WERI-Rb-1 (cell line): ENCODE results near the gene SARM1.

Experiments
- DNase-seq: peaks from one replicate; pipeline ENCODE4 v3.0.0-alpha.2; 2020
- H3K27ac ChIP-seq: fragments of 250-450 bp; sonication (Bioruptor Pico); 2 replicates; pipeline ENCODE4 v1.5.1; 2020; ENCODE audit warnings: mild to moderate bottlenecking, moderate library complexity
- H3K27me3 ChIP-seq: fragments of 250-450 bp; sonication (Bioruptor Pico); 2 replicates; pipeline ENCODE4 v1.5.1; 2021; ENCODE audit warnings: mild to moderate bottlenecking, low read depth, moderate library complexity; ENCODE audit not compliant: insufficient read depth, severe bottlenecking
- H3K36me3 ChIP-seq: fragments of 250-450 bp; sonication (Bioruptor Pico); 2 replicates; pipeline ENCODE4 v1.5.1; 2020; ENCODE audit warnings: mild to moderate bottlenecking, moderate library complexity
- H3K4me3 ChIP-seq: 2 replicates; pipeline ENCODE4 v1.5.1; 2011; ENCODE audit warnings: low read depth, mild to moderate bottlenecking, control low read depth, low read length
- H3K9me3 ChIP-seq: fragments of 250-450 bp; sonication (Bioruptor Pico); 2 replicates; pipeline ENCODE4 v1.5.1; 2021; ENCODE audit warnings: mild to moderate bottlenecking, moderate library complexity; ENCODE audit not compliant: severe bottlenecking
- CTCF ChIP-seq: IDR thresholded peaks from 2 replicates; pipeline ENCODE4 v1.5.1; 2011; ENCODE audit warnings: low read depth, mild to moderate bottlenecking, control low read depth, inconsistent platforms, low read length

Gene SARM1

DNA sequence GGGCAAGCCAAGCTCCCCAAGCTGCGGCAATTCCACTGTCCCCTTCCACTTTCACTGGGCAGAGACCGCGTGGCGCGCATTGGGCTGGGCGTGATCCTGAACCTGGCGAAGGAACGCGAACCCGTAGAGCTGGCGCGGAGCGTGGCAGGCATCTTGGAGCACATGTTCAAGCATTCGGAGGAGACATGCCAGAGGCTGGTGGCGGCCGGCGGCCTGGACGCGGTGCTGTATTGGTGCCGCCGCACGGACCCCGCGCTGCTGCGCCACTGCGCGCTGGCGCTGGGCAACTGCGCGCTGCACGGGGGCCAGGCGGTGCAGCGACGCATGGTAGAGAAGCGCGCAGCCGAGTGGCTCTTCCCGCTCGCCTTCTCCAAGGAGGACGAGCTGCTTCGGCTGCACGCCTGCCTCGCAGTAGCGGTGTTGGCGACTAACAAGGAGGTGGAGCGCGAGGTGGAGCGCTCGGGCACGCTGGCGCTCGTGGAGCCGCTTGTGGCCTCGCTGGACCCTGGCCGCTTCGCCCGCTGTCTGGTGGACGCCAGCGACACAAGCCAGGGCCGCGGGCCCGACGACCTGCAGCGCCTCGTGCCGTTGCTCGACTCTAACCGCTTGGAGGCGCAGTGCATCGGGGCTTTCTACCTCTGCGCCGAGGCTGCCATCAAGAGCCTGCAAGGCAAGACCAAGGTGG lies 9.8 kb downstream of the SARM1 start:
- H3K27ac ChIP-seq: no peak overlapping the region
- no peak overlapping the region for H3K4me3 ChIP-seq
- H3K36me3 ChIP-seq: peaks cover 25% of the 10 kb centered on the region
- no peak for DNase-seq
- no peaks in the 10 kb centered on the region for H3K9me3 ChIP-seq
- H3K27me3 ChIP-seq: no peaks in the 10 kb centered on the region
- TF ChIP-seq CTCF: no peak

GRCh38 chr17:28384281-28385036 lies 13.0 kb downstream of the SARM1 start:
- Histone ChIP-seq H3K27me3 (no peaks in the 10 kb centered on the region), H3K9me3 (no peaks in the 10 kb centered on the region), H3K27ac (no peak overlapping the region), H3K36me3 (peaks cover 52% of the 10 kb centered on the region), H3K4me3 (no peak overlapping the region)
- TF ChIP-seq CTCF: no peak
- no peak for DNase-seq

- Histone ChIP-seq H3K27me3 (no peaks in the 10 kb centered on the region), H3K4me3 (no peak overlapping the region), H3K9me3 (no peaks in the 10 kb centered on the region), H3K27ac (no peak overlapping the region), H3K36me3 (peaks cover 57% of the 10 kb centered on the region)
- DNase-seq: no peak
- no peak for TF ChIP-seq CTCF
Measured at GRCh38 chr17:28385037-28385400, 13.5 kb downstream of the SARM1 start.

GRCh38 chr17:28385406-28385805 lies 13.9 kb downstream of the SARM1 start:
- TF ChIP-seq CTCF: no peak
- DNase-seq: no peak
- peaks cover 61% of the 10 kb centered on the region for H3K36me3 ChIP-seq
- no peaks in the 10 kb centered on the region for H3K9me3 ChIP-seq
- H3K4me3 ChIP-seq: no peak overlapping the region
- no peak overlapping the region for H3K27ac ChIP-seq
- H3K27me3 ChIP-seq: no peaks in the 10 kb centered on the region

DNA sequence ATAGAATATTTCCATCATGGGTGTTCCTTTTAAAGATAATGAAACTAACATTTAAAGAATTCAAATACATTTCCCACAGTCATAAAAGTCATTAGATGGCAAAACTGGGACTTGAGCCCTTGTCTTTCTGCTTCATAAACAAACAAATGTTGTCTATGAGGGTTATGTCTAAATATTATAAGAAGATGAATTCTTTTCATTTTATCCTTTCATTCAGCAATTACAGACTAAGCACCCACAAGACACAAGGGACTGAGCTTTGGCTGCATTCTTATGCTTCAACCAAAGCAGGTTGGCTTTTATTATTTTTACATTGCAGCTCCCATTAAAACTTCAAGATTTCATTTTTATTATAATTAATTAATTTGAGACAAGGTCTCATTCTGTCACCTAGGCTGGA lies 14.9 kb downstream of the SARM1 start:
- no peak overlapping the region for H3K27ac ChIP-seq
- no peaks in the 10 kb centered on the region for H3K9me3 ChIP-seq
- H3K36me3 ChIP-seq: peaks cover 71% of the 10 kb centered on the region
- H3K4me3 ChIP-seq: no peak overlapping the region
- H3K27me3 ChIP-seq: no peaks in the 10 kb centered on the region
- no peak for TF ChIP-seq CTCF
- DNase-seq: no peak
